GM20431 (cell line): ENCODE measurements around the gene PTPN22.

Experiments used
- in situ Hi-C: fragments of 300-500 bp; cut with MseI, MboI; formaldehyde crosslinking; loops from one replicate; pipeline ENCODE4 v1.15.0; 2020; ENCODE audit warnings: low sequenced_read_pairs; ENCODE audit not compliant: unreplicated experiment

PTPN22 gene

GRCh38 chr1:113890816-113891215 lies 19.3 kb upstream of the PTPN22 start:
- in situ Hi-C loops, result no loop called here

GRCh38 chr1:113887402-113888175 lies 16.1 kb upstream of the PTPN22 start, which contains the start of gene BCL2L15:
Gene BCL2L15 (minus strand): TSS chr1:113887581. CDS start chr1:113887375, 206 bp downstream.
- in situ Hi-C loops, result no loop called here

GRCh38 chr1:113886417-113887401 lies 15.2 kb upstream of the PTPN22 start:
- in situ Hi-C loops, result no loop called here

- in situ Hi-C loops, result no loop called here
Observed at GRCh38 chr1:113881661-113882060, 10.1 kb upstream of the PTPN22 start.

- in situ Hi-C loops, result no loop called here
Observed at GRCh38 chr1:113879739-113880038, 8.2 kb upstream of the PTPN22 start.

- in situ Hi-C loops, result no loop called here
Observed at GRCh38 chr1:113876176-113876575, 4.7 kb upstream of the PTPN22 start.

GRCh38 chr1:113875714-113876113 lies 4.2 kb upstream of the PTPN22 start:
- in situ Hi-C loops, result no loop called here

GRCh38 chr1:113874012-113874879 lies 2.7 kb upstream of the PTPN22 start:
- in situ Hi-C loops, result no loop called here

- in situ Hi-C loops, result no loop called here
Observed at GRCh38 chr1:113872219-113872935, 865 bp upstream of the PTPN22 start.

- in situ Hi-C loops, result no loop called here
Observed at GRCh38 chr1:113870778-113871177, 734 bp downstream of the PTPN22 start.

GRCh38 chr1:113868387-113869083 lies 3.0 kb downstream of the PTPN22 start:
- in situ Hi-C loops, result no loop called here

GRCh38 chr1:113861641-113862040 lies 9.9 kb downstream of the PTPN22 start:
- in situ Hi-C loops, result no loop called here

- in situ Hi-C loops, result no loop called here
Observed at GRCh38 chr1:113860891-113861290, 10.6 kb downstream of the PTPN22 start.

- in situ Hi-C loops, result no loop called here
Observed at GRCh38 chr1:113859478-113860175, 11.9 kb downstream of the PTPN22 start.

GRCh38 chr1:113858982-113859381 lies 12.5 kb downstream of the PTPN22 start:
- in situ Hi-C loops, result no loop called here

GRCh38 chr1:113858418-113858817 lies 13.1 kb downstream of the PTPN22 start:
- in situ Hi-C loops, result no loop called here

- in situ Hi-C loops, result no loop called here
Observed at GRCh38 chr1:113857776-113858175, 13.7 kb downstream of the PTPN22 start.

- in situ Hi-C loops, result no loop called here
Observed at GRCh38 chr1:113856401-113856790, 15.1 kb downstream of the PTPN22 start.
